DMS114 treated with DMSO at 0.1 percent for 48 hours (cell line): ENCODE data around the gene CSRP2.

Experiments
- DNase-seq: peaks from one replicate; lab custom pipeline; 2025; ENCODE audit not compliant: unreplicated experiment; lab: John Stamatoyannopoulos, UW

CSRP2 gene

GRCh38 chr12:76878899-76879709 lies at the start of gene CSRP2:
Gene CSRP2, minus strand, starts transcription at chr12:76879019. Its CDS starts 12,759 bp downstream, at chr12:76866260.
- peak; percentile 69 for DNase-seq

- no peak for DNase-seq
These were observed 48.5 kb upstream of the CSRP2 start for GRCh38 chr12:76927170-76927784.

GRCh38 chr12:76925135-76925534 lies 46.3 kb upstream of the CSRP2 start:
- no peak for DNase-seq

- no peak for DNase-seq
These were observed 44.0 kb upstream of the CSRP2 start for GRCh38 chr12:76922866-76923265.

- DNase-seq, result no peak
These were observed 43.3 kb upstream of the CSRP2 start for GRCh38 chr12:76921891-76922664.

GRCh38 chr12:76921100-76921471 lies 42.3 kb upstream of the CSRP2 start:
- no peak for DNase-seq

GRCh38 chr12:76920172-76921099 lies 41.6 kb upstream of the CSRP2 start:
- no peak for DNase-seq

- DNase-seq, result no peak
These were observed 40.8 kb upstream of the CSRP2 start for GRCh38 chr12:76919383-76920171.

DNA sequence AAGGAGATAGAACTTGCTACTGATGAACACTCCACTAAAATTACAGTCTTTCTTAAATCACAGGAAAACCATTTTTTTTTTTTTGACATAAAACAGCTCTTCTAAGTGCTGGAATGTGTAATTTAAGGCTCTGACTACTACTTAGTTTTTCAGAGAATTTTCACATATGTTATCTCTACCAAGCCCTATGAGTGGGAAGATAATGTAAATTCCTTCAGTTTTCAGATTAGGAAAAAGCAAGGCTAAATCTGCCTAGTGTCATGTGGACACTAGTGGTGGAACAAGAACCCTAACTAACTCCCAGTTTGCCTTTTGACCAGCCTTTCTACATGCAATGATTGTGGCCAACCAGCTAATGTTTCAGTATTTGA lies 37.3 kb upstream of the CSRP2 start:
- no peak for DNase-seq

GRCh38 chr12:76915361-76916169 lies 36.7 kb upstream of the CSRP2 start:
- DNase-seq, result no peak

- no peak for DNase-seq
These were observed 35.5 kb upstream of the CSRP2 start for GRCh38 chr12:76914102-76914859.

- no peak for DNase-seq
These were observed 30.5 kb upstream of the CSRP2 start for GRCh38 chr12:76909290-76909689.

DNA sequence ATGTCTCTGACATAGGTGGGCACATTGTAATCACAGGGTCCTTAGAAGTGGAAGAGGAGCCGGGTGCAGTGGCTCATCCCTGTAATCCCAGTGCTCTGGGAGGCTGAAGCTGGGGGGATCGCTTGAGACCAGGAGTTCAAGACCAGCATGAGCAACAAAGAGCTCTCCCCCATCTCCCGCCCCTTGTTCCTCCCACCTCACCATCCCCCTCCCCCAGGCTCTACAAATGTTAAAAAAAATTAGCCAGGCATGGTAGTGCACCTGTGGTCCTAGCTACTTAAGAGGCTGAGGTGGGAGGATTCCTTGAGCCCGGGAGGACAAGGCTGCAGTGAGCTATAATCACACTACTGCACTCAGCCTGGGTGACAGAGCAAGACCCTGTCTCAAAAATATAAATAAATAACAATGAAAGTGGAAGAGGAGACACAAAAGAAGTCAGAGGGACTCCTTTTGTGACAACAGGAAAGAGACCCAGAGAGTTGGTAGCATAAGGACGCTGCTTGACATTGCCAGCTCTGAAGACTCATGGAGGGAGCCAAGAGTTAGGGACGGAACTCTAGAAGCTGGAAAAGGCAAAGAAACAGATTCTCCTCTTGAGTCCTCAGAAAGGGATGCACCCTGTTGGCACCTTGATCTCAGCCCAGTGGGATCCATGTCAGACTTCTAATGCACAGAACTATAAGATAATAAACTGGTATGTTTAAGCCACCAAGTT lies 29.6 kb upstream of the CSRP2 start:
- DNase-seq, result no peak

DNA sequence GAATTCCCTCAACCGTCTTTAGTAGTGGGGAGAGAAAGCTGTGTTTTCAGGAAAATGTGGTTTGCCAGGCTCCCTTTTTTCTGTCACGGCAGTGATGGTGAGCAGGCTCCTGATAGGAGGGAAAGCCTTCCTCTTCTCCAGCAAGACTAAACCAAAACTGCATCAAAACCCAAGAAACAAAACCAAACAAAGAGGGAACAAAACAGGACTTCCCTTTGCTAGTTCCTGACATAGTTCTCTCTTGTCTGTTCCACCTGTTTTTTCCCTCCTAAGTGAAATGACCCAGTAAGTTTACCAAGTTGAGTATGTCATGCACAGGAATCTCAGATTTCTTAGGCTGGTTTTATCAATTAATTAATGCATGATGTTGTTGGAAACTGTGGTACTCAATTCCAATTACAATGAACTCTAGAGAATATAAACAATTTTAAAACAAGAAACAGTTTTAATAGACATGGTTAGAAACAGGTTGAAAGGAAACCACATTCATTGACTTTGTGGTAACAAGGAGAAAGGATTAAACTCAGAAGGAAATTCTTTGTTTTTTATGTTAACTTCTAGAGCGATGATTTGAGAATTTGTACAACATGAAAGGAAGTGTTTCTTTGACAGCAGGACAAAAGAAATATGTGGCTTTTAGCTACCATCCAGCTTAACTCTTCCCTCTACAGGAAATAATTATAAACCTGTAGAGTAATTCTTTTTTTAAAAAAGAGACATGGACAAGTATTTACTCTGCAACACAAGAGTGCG lies 23.0 kb upstream of the CSRP2 start:
- DNase-seq, result no peak

DNA sequence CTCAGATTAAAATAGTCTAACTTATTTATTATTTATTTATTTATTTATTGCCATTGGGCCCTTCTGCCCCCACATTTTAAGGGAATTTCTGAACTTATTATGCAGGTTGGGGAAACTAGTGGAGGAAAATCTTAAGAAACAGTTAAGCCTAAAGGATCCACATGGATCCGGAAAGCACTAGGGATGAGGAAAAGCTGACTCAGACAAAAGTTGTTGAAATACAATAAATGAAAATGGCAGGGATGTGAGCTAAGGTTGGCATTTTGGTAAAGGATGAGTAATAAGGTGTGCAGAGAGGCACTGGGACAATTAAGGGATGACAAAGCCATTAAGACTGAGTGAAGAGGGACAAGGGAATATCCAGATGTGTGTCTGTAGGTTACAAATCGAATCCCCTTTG lies 20.7 kb upstream of the CSRP2 start:
- no peak for DNase-seq

- DNase-seq, result no peak
These were observed 19.6 kb upstream of the CSRP2 start for GRCh38 chr12:76898442-76898841.

GRCh38 chr12:76896274-76896673 lies 17.5 kb upstream of the CSRP2 start:
- no peak for DNase-seq
